H1 (cell line): ENCODE results near the gene JAG1. TPM values are rescaled to one million over a fixed set of nuclear protein-coding genes. Genes with fewer than 3 reads are reported as not detected.

Experiments used
- CTCF ChIA-PET: fragments of 300-600 bp; sonication (Branson Sonifier 250); formaldehyde crosslinking; loops from one replicate; lab custom pipeline; 2021; ENCODE audit not compliant: partially characterized antibody; lab: Charles Lee
- POLR2A ChIA-PET: fragments of 300-600 bp; sonication (Branson Sonifier 250); formaldehyde crosslinking; loops from one replicate; lab custom pipeline; 2021; ENCODE audit warnings: inconsistent platforms; ENCODE audit not compliant: partially characterized antibody; lab: Charles Lee
- DNase-seq, 2 experiments: peaks; one replicate each; pipeline versions ENCODE4 v3.0.0 to v3.0.0-alpha.2; 2010 to 2022; ENCODE audit warnings: low spot score in 2 of 2, low read depth in 1 of 2, mixed read lengths in 1 of 2
- FAIRE-seq: peaks from 2 replicates; lab custom pipeline; 2011; peaks lifted over from hg19 to GRCh38; lab: Jason Lieb, UNC
- H2AFZ ChIP-seq: 2 replicates; pipeline ENCODE4 v1.8.1; 2012; ENCODE audit warnings: low read length, inconsistent platforms
- H2AK5ac ChIP-seq: 2 replicates; pipeline ENCODE4 v1.6.1; 2013; ENCODE audit warnings: low read depth, low read length
- H2BK120ac ChIP-seq: replicated peaks from 2 replicates; pipeline ENCODE3; 2013; ENCODE audit warnings: low read depth, low read length, inconsistent platforms
- H2BK12ac ChIP-seq: 2 replicates; pipeline ENCODE4 v1.6.1; 2013; ENCODE audit warnings: low read depth, low read length
- H2BK15ac ChIP-seq: 2 replicates; pipeline ENCODE4 v1.6.1; 2013; ENCODE audit warnings: low read length
- H2BK20ac ChIP-seq: 2 replicates; pipeline ENCODE4 v1.6.1; 2013; ENCODE audit warnings: low read length
- H2BK5ac ChIP-seq: 2 replicates; pipeline ENCODE4 v1.6.1; 2013; ENCODE audit warnings: low read depth, low read length
- H3K14ac ChIP-seq: 2 replicates; pipeline ENCODE4 v1.6.1; 2013; ENCODE audit warnings: inconsistent platforms; ENCODE audit not compliant: insufficient read length
- H3K18ac ChIP-seq: 2 replicates; pipeline ENCODE4 v1.6.1; 2013; ENCODE audit warnings: low read length; ENCODE audit errors: extremely low read depth
- H3K23ac ChIP-seq: 2 replicates; pipeline ENCODE4 v1.6.1; 2013; ENCODE audit warnings: inconsistent platforms; ENCODE audit not compliant: insufficient read length
- H3K23me2 ChIP-seq: 2 replicates; pipeline ENCODE4 v1.6.1; 2013; ENCODE audit warnings: low read depth, low read length
- H3K27ac ChIP-seq: 2 replicates; pipeline ENCODE4 v1.6.1; 2011; ENCODE audit warnings: low read depth, low read length, inconsistent platforms
- H3K27me3 ChIP-seq, 4 experiments: replicated peaks in 1 of 4; 1 replicate in 1 of 4; 2 replicates in 3 of 4; pipeline versions ENCODE4 v1.6.1 to v1.8.1; 2011 to 2013; ENCODE audit warnings: low read length in 3 of 4, mild to moderate bottlenecking in 3 of 4, inconsistent platforms in 2 of 4, mixed read lengths in 2 of 4, moderate library complexity in 1 of 4; ENCODE audit not compliant: control insufficient read depth in 3 of 4, insufficient read depth in 3 of 4; ENCODE audit errors: extremely low read depth in 1 of 4
- H3K36me3 ChIP-seq, 4 experiments: 2 replicates each; pipeline versions ENCODE4 v1.6.1 to v1.8.1; 2011 to 2013; ENCODE audit warnings: mild to moderate bottlenecking in 4 of 4, low read length in 3 of 4, moderate library complexity in 2 of 4, control low read depth in 1 of 4, inconsistent platforms in 1 of 4; ENCODE audit not compliant: insufficient read depth in 4 of 4, control insufficient read depth in 2 of 4
- H3K4ac ChIP-seq: replicated peaks from 2 replicates; pipeline ENCODE3; 2013; ENCODE audit warnings: low read length, low read depth, mixed read lengths, inconsistent platforms; ENCODE audit not compliant: insufficient read length
- H3K4me1 ChIP-seq, 4 experiments: replicated peaks in 1 of 4; 1 replicate in 1 of 4; 2 replicates in 3 of 4; pipeline versions ENCODE4 v1.6.1 to v1.8.1; 2011 to 2013; ENCODE audit warnings: low read length in 3 of 4, inconsistent platforms in 2 of 4, mixed read lengths in 1 of 4; ENCODE audit not compliant: insufficient read depth in 4 of 4, control insufficient read depth in 3 of 4
- H3K4me2 ChIP-seq, 2 experiments: 2 replicates each; pipeline versions ENCODE4 v1.6.1 to v1.8.1; 2011 to 2013; ENCODE audit warnings: low read depth in 2 of 2, low read length in 2 of 2, control low read depth in 1 of 2, inconsistent platforms in 1 of 2, mild to moderate bottlenecking in 1 of 2; ENCODE audit not compliant: insufficient read depth in 1 of 2
- H3K4me3 ChIP-seq, 4 experiments: fragments of 200-600, 300-600 bp in 1 of 4; sonication (generic), shearing (Covaris generic), sonication (Bioruptor Twin) in 1 of 4; 2 replicates each; pipeline versions ENCODE4 v1.5.1 to v1.8.1; 2011 to 2016; ENCODE audit warnings: low read length in 4 of 4, low read depth in 3 of 4, control low read depth in 2 of 4, inconsistent platforms in 2 of 4, mild to moderate bottlenecking in 2 of 4, mixed read lengths in 1 of 4, moderate library complexity in 1 of 4; ENCODE audit not compliant: insufficient read depth in 2 of 4; ENCODE audit errors: extremely low read depth in 1 of 4
- H3K56ac ChIP-seq: replicated peaks from 2 replicates; pipeline ENCODE3; 2013; ENCODE audit warnings: low read depth, mild to moderate bottlenecking, mixed read lengths, low read length, inconsistent platforms; ENCODE audit not compliant: insufficient read length
- H3K79me1 ChIP-seq: 2 replicates; pipeline ENCODE4 v1.6.1; 2013; ENCODE audit warnings: low read depth, low read length, control low read depth
- H3K79me2 ChIP-seq, 2 experiments: 2 replicates each; pipeline versions ENCODE4 v1.6.1 to v1.8.1; 2012 to 2013; ENCODE audit warnings: low read length in 2 of 2, mild to moderate bottlenecking in 2 of 2, inconsistent platforms in 1 of 2; ENCODE audit not compliant: insufficient read depth in 2 of 2, control insufficient read depth in 1 of 2
- H3K9ac ChIP-seq, 4 experiments: replicated peaks in 1 of 4; 1 replicate in 1 of 4; 2 replicates in 3 of 4; pipeline versions ENCODE4 v1.6.1 to v1.8.1; 2011 to 2013; ENCODE audit warnings: low read depth in 3 of 4, low read length in 3 of 4, control low read depth in 2 of 4, mild to moderate bottlenecking in 2 of 4, moderate library complexity in 2 of 4, inconsistent platforms in 1 of 4; ENCODE audit errors: extremely low read depth in 1 of 4
- H3K9me3 ChIP-seq, 2 experiments: 2 replicates each; pipeline versions ENCODE4 v1.6.1 to v1.8.1; 2012 to 2013; ENCODE audit warnings: mild to moderate bottlenecking in 2 of 2, moderate library complexity in 2 of 2, control low read depth in 1 of 2, inconsistent platforms in 1 of 2, low read depth in 1 of 2, low read length in 1 of 2, mixed read lengths in 1 of 2; ENCODE audit not compliant: insufficient read depth in 2 of 2
- H4K20me1 ChIP-seq, 2 experiments: replicated peaks in 1 of 2; 2 replicates each; pipeline versions ENCODE3 to v1.8.1; 2011 to 2013; ENCODE audit warnings: inconsistent platforms in 2 of 2, low read length in 2 of 2, mild to moderate bottlenecking in 1 of 2; ENCODE audit not compliant: insufficient read depth in 2 of 2, control insufficient read depth in 1 of 2
- H4K5ac ChIP-seq: 2 replicates; pipeline ENCODE4 v1.6.1; 2013; ENCODE audit warnings: low read length, low read depth, mixed read lengths, inconsistent platforms; ENCODE audit not compliant: insufficient read length
- H4K8ac ChIP-seq: 2 replicates; pipeline ENCODE4 v1.8.0; 2013; ENCODE audit warnings: mild to moderate bottlenecking, moderate library complexity, low read length, inconsistent platforms; ENCODE audit not compliant: insufficient read depth; ENCODE audit errors: extremely low read depth
- H4K91ac ChIP-seq: replicated peaks from 2 replicates; pipeline ENCODE3; 2013; ENCODE audit warnings: low read length, mixed read lengths, inconsistent platforms; ENCODE audit not compliant: insufficient read length
- JUND ChIP-seq: IDR thresholded peaks from 2 replicates; pipeline ENCODE4 v1.6.1; 2011; ENCODE audit warnings: mild to moderate bottlenecking, improper control_type of control experiment, low read length
- RNF2 ChIP-seq: fragments of 200-900, 300-1000 bp; sonication (generic); IDR thresholded peaks from 2 replicates; pipeline ENCODE4 v1.7.1; 2016; ENCODE audit warnings: borderline replicate concordance, low read depth, mild to moderate bottlenecking, antibody characterized with exemption, low read length; ENCODE audit not compliant: poor library complexity, severe bottlenecking; ENCODE audit errors: missing control alignments
- WGBS, 2 experiments: shearing (Covaris generic) in 1 of 2; methylation state at CpG; one replicate each; pipeline versions ENCODE4 v1.1.6 to v1.1.7; 2013 to 2015; ENCODE audit warnings: low lambda C conversion rate in 2 of 2, mixed read lengths in 2 of 2, inconsistent platforms in 1 of 2, low coverage in 1 of 2, missing lambda C conversion rate in 1 of 2; ENCODE audit not compliant: insufficient replicate concordance in 2 of 2, insufficient coverage in 1 of 2, insufficient read length in 1 of 2; ENCODE audit errors: extremely low coverage in 1 of 2, missing lambda C conversion rate in 1 of 2; 5-methylcytosine and 5-hydroxymethylcytosine counted together
- polyA plus RNA-seq, 7 experiments: library from polyadenylated mRNA; depleted of rRNA in 3 of 7; stranded (reverse) in 5 of 7; unstranded in 2 of 7; fragments of >200 nt in 5 of 7; fragments of 200-250 nt in 2 of 7; gene quantifications; 1 replicate in 5 of 7; 2 replicates in 1 of 7; 4 replicates in 1 of 7; pipeline versions ENCODE4 v1.2.1 to v1.2.3, GENCODE V29; 2011 to 2013; ENCODE audit warnings: missing spikeins in 2 of 7, mixed read lengths in 2 of 7
- total RNA-seq: library from RNA; stranded (reverse); fragmentation: NEBNext Ultra II Directional; extraction: Animal tissue kit (Norgen Biotek cat#: 25700); gene quantifications from 2 replicates; pipeline ENCODE4 v1.2.1, GENCODE V29; 2021

JAG1 gene
- total and polyA plus RNA-seq, 2 of the 8 experiments (the other 6 are each of a cell fraction or from before 2014, with no cell fraction given), result 13.5 to 27.3 TPM

DNA sequence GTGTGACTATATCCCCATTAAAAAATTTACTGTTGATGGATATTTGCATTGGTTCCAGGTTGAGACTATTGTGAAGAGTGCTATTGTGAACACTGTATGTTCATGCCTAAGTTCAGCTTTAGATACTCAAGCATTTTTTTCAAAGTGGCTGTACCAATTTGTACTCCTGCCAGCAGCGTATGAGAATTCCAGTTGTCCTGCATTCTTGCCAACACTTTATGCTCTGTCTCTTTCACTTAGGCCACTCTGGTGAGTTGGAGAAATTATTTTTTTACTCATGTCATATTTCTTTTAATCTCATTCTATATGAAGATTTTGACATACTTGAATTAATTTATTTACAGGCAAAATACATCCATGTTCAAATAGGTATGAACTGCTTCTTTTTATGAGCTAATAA, 76.2 kb downstream of the JAG1 start:
- TF ChIP-seq RNF2 (no peak), JUND (no peak)

More for the DNA sequence above, 76.2 kb downstream of the JAG1 start:
- 88% methylated on average over 1 of the region's 1 CpG; no CpG with 5 or more reads in 1 of the 2 experiments for WGBS, 2 experiments
- DNase-seq, result no peak
- Histone ChIP-seq H4K20me1 (no peaks in the 10 kb centered on the region), H4K8ac (no peak overlapping the region), H2AFZ (no peak overlapping the region), H3K27ac (no peak overlapping the region), H3K4me1 (no peaks in the 10 kb centered on the region), H3K4ac (no peak overlapping the region), H2BK12ac (no peak overlapping the region), H3K9me3 (no peaks in the 10 kb centered on the region), H4K91ac (no peak overlapping the region), H2AK5ac (no peak overlapping the region), H3K18ac (no peak overlapping the region), H3K14ac (no peak overlapping the region), H2BK5ac (no peak overlapping the region), H2BK15ac (no peak overlapping the region), H2BK20ac (no peak overlapping the region), H4K5ac (no peak overlapping the region), H3K79me2 (no peaks in the 10 kb centered on the region), H3K23ac (no peak overlapping the region), H3K4me2 (no peak overlapping the region), H3K79me1 (no peaks in the 10 kb centered on the region), H3K23me2 (no peaks in the 10 kb centered on the region), H3K9ac (no peak overlapping the region), H3K27me3 (no peaks in the 10 kb centered on the region), H2BK120ac (no peak overlapping the region), H3K56ac (no peak overlapping the region), H3K36me3 (no peaks in the 10 kb centered on the region), H3K4me3 (no peak overlapping the region)
- POLR2A ChIA-PET, result interaction anchor here (0.9 kb wide), 1 partner anchor 21 kb away, joined by 3 read pairs; no protein-coding TSS in a partner anchor
- no peak for FAIRE-seq
- CTCF ChIA-PET, result no interaction called here
